Measurements from ENCODE around the gene ENTPD2.
A peak's percentile ranks its signal among the peaks of the same experiment; 100 is the strongest.
"Not testable (repeated sequence)": the region's sequence is repeated elsewhere in the genome, so short reads cannot be mapped to it uniquely, and the experiment has no call there.

The ENTPD2 gene

DNA sequence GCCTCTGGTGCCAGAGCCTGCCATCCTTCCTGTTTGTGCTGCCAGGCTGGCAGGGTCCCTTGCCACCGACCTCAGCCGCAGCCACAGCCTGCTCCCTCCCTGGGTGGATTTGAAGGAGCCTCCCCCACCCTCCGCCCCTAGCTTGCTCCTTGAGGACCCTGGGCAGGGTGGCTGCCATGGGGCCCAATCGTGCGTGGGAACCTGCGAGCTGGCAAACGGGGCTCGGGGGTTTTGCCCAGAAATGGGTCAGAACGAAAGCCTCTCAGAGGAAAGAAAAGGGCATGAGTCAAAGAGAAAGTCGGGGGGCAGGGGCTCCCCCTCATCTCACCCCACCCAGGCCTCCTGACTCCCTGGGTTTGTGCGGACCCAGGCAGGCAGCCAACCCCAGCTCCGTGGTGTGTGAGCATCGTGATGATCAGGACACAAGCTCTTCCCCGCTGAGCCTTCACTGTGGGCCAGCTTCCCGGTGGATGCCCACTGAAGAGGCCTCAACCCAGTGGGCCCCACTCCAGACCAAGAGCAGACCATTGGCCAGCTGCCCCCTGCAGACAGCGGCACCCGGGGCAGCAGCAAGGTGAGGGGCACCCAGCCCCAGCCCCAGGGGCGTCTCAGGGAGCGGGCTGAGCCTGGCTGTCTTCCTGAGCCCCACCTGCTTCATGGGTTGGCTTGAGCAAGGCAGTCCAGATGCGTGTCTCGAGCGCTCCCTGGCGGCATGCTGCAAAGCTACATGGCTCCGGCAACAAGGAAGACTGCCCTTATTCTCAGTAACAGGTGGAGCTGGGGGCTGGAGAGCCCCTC, 19.0 kb downstream of the ENTPD2 start:
- Histone ChIP-seq H3K27ac (ENCODE audit: low read length) (no peak overlapping the region), H3K9me3 (ENCODE audit: control insufficient read depth, insufficient read depth, low read length) (no peaks in the 10 kb centered on the region), H3K27me3 (ENCODE audit: control insufficient read depth, insufficient read depth, low read length) (no peaks in the 10 kb centered on the region), H3K4me1 (ENCODE audit: control insufficient read depth, insufficient read depth, low read length) (peaks cover 1% of the 10 kb centered on the region; the same call in 1 of the 2 replicates), H3K36me3 (ENCODE audit: control insufficient read depth, insufficient read depth, low read length) (no peaks in the 10 kb centered on the region; the same call in 1 of the 2 replicates), H3K4me3 (ENCODE audit: low read length) (no peak overlapping the region)
- DNase-seq (ENCODE audit: low read depth, low spot score): peak; percentile 78
- no CpG with 5 or more reads among the region's 24 CpGs for WGBS (ENCODE audit: insufficient coverage, insufficient read length)

DNA sequence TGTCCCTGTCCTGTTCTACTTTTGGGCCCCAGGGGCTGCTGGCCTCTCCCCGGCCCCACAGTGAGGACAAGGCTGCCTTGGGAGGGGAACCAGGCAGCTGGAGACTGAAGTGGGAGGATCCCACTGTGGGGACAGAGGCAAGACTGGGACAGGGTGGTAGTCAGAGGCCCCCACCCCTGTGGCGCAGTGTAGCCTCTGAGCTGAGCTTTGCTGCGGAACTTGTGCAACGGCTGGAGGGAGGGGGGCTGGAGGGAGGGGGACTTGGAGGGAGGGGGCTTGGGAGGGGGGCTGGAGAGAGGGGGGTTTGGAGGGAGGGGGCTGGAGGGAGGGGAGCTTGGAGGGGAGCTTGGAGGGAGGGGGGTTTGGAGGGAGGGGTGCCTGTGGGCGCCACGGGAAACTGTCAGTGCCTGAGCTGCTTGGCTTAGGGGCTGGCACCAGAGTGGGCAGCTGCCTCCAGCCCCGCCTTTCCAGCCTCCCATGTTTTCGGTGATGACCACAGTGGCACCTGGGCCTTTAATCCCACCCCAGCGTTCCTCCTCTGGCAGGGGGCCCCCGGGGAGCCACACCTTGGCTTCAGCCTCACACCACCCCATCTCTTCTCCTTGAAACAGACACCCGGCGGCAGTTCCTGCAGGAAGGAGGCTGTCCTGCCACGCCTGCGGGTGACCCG, 19.7 kb downstream of the ENTPD2 start:
- no peak overlapping the region for H3K4me3 ChIP-seq (ENCODE audit: low read length)

DNA sequence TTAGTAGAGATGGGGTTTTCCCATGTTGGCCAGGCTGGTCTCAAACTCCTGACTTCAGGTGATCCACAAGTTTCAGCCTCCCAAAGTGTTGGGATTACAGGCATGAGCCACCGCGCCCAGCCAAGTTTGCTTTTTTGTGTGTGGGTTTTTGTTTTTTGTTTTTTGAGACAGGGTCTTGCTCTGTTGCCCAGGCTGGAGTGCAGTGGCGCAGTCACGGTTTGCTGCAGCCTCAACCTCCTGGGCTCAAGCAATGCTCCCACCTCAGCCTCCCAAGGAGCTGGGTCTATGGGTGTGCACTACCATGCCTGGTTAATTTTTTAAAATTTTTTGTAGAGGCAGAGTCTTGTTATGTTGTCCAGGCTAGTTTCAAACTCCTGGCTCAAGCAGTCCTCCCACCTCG, 20.4 kb downstream of the ENTPD2 start:
- H3K27ac ChIP-seq (ENCODE audit: low read length); H3K27me3 ChIP-seq (ENCODE audit: control insufficient read depth, insufficient read depth, low read length); DNase-seq (ENCODE audit: low read depth, low spot score); H3K4me1 ChIP-seq (ENCODE audit: control insufficient read depth, insufficient read depth, low read length); H3K4me3 ChIP-seq (ENCODE audit: low read length); H3K36me3 ChIP-seq (ENCODE audit: control insufficient read depth, insufficient read depth, low read length); H3K9me3 ChIP-seq (ENCODE audit: control insufficient read depth, insufficient read depth, low read length): not testable (repeated sequence)
- no CpG with 5 or more reads among the region's 5 CpGs for WGBS (ENCODE audit: insufficient coverage, insufficient read length)

More for the DNA sequence above, 19.7 kb downstream of the ENTPD2 start:
- no CpG with 5 or more reads among the region's 15 CpGs for WGBS (ENCODE audit: insufficient coverage, insufficient read length)
- Histone ChIP-seq H3K9me3 (ENCODE audit: control insufficient read depth, insufficient read depth, low read length) (no peaks in the 10 kb centered on the region), H3K4me1 (ENCODE audit: control insufficient read depth, insufficient read depth, low read length) (peaks cover 2% of the 10 kb centered on the region), H3K36me3 (ENCODE audit: control insufficient read depth, insufficient read depth, low read length) (no peaks in the 10 kb centered on the region; the same call in 1 of the 2 replicates), H3K27ac (ENCODE audit: low read length) (no peak overlapping the region), H3K27me3 (ENCODE audit: control insufficient read depth, insufficient read depth, low read length) (no peaks in the 10 kb centered on the region; the same call in 1 of the 2 replicates)
- no peak for DNase-seq (ENCODE audit: low read depth, low spot score)

DNA sequence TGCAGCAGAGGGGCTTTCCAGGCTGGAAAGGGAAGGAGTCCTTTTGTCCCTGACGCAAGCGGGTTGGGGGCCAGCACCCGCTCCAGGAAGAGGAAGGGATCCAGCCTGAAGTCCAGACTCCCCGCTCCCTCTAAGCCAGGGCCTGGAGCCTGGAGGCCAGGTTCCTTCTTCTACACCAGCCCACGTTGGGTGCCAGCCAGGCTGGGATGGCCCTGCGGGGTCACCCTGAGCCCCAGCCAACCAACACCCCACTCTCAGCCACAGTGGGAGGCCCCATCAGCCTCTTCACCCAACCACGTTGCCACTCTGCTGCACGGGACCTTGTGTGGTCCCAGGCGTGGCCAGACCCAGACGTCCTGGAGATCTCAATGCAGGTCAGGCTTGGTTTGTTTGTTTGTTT, 21.0 kb downstream of the ENTPD2 start:
- peaks cover 3% of the 10 kb centered on the region for H3K4me1 ChIP-seq (ENCODE audit: control insufficient read depth, insufficient read depth, low read length)
- H3K36me3 ChIP-seq (ENCODE audit: control insufficient read depth, insufficient read depth, low read length): no peaks in the 10 kb centered on the region; the same call in 1 of the 2 replicates
- H3K4me3 ChIP-seq (ENCODE audit: low read length): no peak overlapping the region
- WGBS (ENCODE audit: insufficient coverage, insufficient read length): no CpG with 5 or more reads among the region's 10 CpGs
- H3K9me3 ChIP-seq (ENCODE audit: control insufficient read depth, insufficient read depth, low read length): no peaks in the 10 kb centered on the region
- no peak for DNase-seq (ENCODE audit: low read depth, low spot score)
- H3K27me3 ChIP-seq (ENCODE audit: control insufficient read depth, insufficient read depth, low read length): no peaks in the 10 kb centered on the region; the same call in 1 of the 2 replicates
- H3K27ac ChIP-seq (ENCODE audit: low read length): no peak overlapping the region

DNA sequence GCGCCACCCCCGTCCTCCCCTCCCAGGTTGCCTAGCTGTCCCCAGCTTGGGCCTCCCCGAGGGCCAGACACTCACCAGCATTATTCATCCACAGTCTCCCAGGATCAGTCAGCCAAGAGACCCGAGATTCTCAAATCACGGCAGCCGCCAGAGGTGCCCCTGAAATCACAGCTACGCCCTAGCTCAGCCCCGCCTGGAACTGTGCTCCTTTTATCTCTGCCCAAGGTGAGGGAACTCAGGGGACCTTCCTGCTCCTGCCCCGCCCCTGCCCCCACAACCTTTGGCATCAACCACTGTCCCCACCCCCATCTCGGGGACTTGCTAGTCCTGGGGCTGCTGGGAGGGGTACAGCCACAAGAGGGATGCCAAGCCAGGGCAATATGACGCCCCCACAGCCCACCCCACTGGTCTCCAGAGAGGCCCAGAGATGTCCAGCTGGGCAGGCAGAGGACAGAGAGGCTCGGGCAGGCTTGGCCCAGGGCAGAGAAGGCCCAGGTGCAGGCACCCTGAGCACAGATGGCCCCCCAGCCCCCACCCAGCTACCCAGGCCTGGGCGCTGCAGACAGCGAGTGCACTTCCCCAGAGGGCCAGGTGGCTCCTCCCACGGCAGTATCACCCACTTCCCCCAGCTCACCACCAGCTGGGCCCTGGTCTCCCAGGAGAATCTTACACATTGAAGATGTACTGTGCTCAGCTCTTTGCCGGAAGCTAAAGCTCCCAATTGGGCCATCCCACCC, 21.8 kb downstream of the ENTPD2 start, which contains the start of gene FUT7:
Gene FUT7 (minus strand): TSS at position 185 of the 737 bp plus-strand sequence. CDS start 97 bp downstream, at position 88.
- H3K9me3 ChIP-seq (ENCODE audit: control insufficient read depth, insufficient read depth, low read length): no peaks in the 10 kb centered on the region
- H3K4me3 ChIP-seq (ENCODE audit: low read length): no peak within 1 kb of the TSS; the same call in 1 of the 2 replicates
- peaks cover 3% of the 10 kb centered on the region for H3K4me1 ChIP-seq (ENCODE audit: control insufficient read depth, insufficient read depth, low read length)
- no CpG with 5 or more reads among the region's 16 CpGs for WGBS (ENCODE audit: insufficient coverage, insufficient read length)
- no peak for DNase-seq (ENCODE audit: low read depth, low spot score)
- no peaks in the 10 kb centered on the region; the same call in 1 of the 2 replicates for H3K36me3 ChIP-seq (ENCODE audit: control insufficient read depth, insufficient read depth, low read length)
- no peak within 1 kb of the TSS for H3K27ac ChIP-seq (ENCODE audit: low read length)
- no peaks in the 10 kb centered on the region; the same call in 1 of the 2 replicates for H3K27me3 ChIP-seq (ENCODE audit: control insufficient read depth, insufficient read depth, low read length)

DNA sequence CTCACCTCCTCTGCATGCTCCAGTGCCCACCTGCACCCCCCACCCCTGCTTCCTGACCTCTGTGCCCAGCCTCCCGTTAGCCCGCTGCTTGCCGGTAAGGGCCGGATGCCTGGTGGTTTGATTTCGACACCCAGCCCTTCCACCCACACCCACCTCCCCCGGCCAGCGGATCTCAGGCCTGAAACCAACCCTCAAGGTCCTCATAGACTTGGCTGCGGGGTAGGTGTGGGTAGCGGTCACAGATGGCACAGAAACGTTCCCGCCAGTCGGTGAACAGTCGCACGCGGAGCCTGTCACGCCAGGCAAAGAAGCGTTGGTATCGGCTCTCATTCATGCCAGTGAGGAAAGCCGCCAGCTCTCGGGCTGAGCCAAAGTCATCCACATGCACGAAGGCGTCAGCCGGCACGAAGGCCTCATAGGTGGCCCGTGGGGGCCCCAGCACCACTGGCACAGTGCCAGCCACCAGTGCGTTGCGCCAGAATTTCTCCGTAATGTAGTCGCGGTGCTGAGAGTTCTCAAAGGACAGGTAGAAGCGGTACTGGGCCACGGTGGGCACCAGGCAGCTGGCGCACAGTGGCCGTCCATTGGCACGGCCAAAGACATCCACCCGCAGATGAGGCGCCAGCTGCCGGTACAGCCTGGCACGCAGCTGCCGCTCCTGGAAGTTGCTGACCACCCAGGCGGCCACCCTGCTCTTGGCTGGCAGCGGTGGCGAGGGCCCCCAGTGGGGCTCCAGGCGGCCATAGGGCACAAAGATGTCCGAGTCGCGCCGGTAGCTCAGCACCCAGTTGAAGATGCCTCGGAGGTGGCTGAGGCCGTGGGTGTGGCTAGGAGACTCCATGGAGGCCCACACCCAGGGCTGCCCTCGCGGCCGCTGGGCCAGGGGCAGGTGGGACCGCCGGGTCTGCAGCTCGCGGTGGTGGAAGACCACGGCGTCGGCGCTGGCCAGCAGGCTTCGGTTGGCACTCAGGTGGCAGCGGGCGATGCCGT, 23.0 kb downstream of the ENTPD2 start:
- Histone ChIP-seq H3K4me3 (ENCODE audit: low read length) (no peak overlapping the region; the same call in 1 of the 2 replicates), H3K27ac (ENCODE audit: low read length) (no peak overlapping the region), H3K4me1 (ENCODE audit: control insufficient read depth, insufficient read depth, low read length) (peaks cover 3% of the 10 kb centered on the region), H3K27me3 (ENCODE audit: control insufficient read depth, insufficient read depth, low read length) (no peaks in the 10 kb centered on the region; the same call in 1 of the 2 replicates), H3K36me3 (ENCODE audit: control insufficient read depth, insufficient read depth, low read length) (no peaks in the 10 kb centered on the region), H3K9me3 (ENCODE audit: control insufficient read depth, insufficient read depth, low read length) (no peaks in the 10 kb centered on the region)
- WGBS (ENCODE audit: insufficient coverage, insufficient read length): no CpG with 5 or more reads among the region's 65 CpGs
- no peak for DNase-seq (ENCODE audit: low read depth, low spot score)

DNA sequence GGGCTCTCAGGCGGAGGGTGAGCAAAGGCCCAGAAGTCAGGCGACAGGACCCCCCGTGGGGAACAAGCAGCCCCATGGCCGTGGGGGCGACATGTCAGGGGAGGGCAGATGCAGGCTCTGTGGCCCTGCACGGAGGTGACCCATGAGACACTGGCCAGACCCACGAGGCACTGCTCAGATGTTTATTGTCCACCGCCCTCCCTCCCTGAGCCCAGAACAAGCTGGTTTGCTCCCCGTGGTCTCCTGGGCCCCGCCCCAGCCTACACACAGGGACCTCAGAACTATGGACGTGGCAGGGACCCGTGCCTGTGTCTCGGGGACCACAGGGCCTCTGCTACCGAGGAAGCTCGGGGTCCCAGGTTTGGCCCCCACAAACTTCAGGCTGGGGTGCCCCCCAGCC, 23.9 kb downstream of the ENTPD2 start:
- no CpG with 5 or more reads among the region's 15 CpGs for WGBS (ENCODE audit: insufficient coverage, insufficient read length)
- DNase-seq (ENCODE audit: low read depth, low spot score): no peak
- Histone ChIP-seq H3K27ac (ENCODE audit: low read length) (no peak overlapping the region), H3K9me3 (ENCODE audit: control insufficient read depth, insufficient read depth, low read length) (no peaks in the 10 kb centered on the region), H3K4me1 (ENCODE audit: control insufficient read depth, insufficient read depth, low read length) (peaks cover 3% of the 10 kb centered on the region), H3K27me3 (ENCODE audit: control insufficient read depth, insufficient read depth, low read length) (no peaks in the 10 kb centered on the region; the same call in 1 of the 2 replicates), H3K4me3 (ENCODE audit: low read length) (no peak overlapping the region), H3K36me3 (ENCODE audit: control insufficient read depth, insufficient read depth, low read length) (no peaks in the 10 kb centered on the region; the same call in 1 of the 2 replicates)

DNA sequence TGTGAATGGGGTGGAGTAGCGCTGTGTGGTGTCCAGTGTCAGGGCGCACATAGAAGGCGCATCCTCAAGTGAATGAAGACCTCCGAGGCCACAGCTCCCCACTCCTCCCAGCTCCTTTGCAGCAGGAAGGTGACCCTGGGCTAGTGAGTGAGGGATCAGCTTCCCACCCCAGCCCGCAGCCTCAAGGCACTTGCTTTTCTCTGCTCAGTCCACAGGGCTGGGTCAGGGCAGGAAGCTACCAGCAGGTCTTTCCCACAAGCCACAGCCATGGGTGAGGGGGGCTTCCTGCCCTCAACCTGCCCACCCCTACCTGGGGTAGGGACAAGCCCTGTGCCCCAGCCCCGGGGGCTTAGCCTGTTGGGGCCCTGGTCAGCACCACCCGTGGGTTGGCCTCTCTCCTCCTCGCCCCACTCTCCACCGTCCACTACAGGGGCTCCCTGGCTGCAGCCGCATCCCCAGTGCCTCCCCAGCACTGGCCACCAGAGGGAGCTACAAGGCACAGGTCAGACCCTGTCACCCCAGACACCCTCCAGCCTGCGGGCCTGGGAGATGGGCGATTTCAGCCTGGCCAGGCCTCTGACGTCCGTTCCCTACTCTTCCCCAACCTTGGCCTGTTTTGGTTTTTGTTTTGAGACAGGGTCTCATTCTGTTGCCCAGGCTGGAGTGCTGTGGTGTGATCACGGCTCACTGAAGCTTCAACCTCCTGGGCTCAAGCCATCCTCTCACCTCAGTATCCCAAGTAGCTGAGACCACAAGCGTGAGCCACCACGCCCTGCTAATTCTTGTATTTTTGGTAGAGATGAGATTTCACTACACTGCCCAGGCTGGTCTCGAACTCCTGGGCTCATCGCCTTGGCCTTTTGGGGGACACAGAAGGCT, 24.6 kb downstream of the ENTPD2 start:
- Histone ChIP-seq H3K36me3 (ENCODE audit: control insufficient read depth, insufficient read depth, low read length) (no peaks in the 10 kb centered on the region; the same call in 1 of the 2 replicates), H3K9me3 (ENCODE audit: control insufficient read depth, insufficient read depth, low read length) (no peaks in the 10 kb centered on the region), H3K4me3 (ENCODE audit: low read length) (no peak overlapping the region), H3K4me1 (ENCODE audit: control insufficient read depth, insufficient read depth, low read length) (peaks cover 2% of the 10 kb centered on the region), H3K27me3 (ENCODE audit: control insufficient read depth, insufficient read depth, low read length) (no peaks in the 10 kb centered on the region; the same call in 1 of the 2 replicates), H3K27ac (ENCODE audit: low read length) (no peak overlapping the region)
- no peak for DNase-seq (ENCODE audit: low read depth, low spot score)
- no CpG with 5 or more reads among the region's 19 CpGs for WGBS (ENCODE audit: insufficient coverage, insufficient read length)

Measured in iPS DF 6.9 (cell line).